Progenitor cell of endocrine pancreas (in vitro differentiated cells): ENCODE results near the gene LITAFD. TPM values are rescaled to one million over a fixed set of nuclear protein-coding genes. Genes with fewer than 3 reads are reported as not detected.

Source experiments
- DNase-seq: peaks from one replicate; pipeline ENCODE4 v3.0.0; 2021; ENCODE audit warnings: low spot score; ENCODE audit not compliant: unreplicated experiment
- H3K27ac Mint-ChIP-seq: 2 replicates; pipeline ENCODE4 v1.8.0; 2021; ENCODE audit warnings: mild to moderate bottlenecking, moderate library complexity, mixed read lengths
- H3K27me3 Mint-ChIP-seq: 2 replicates; pipeline ENCODE4 v1.8.0; 2021; ENCODE audit warnings: mixed read lengths
- H3K36me3 Mint-ChIP-seq: 2 replicates; pipeline ENCODE4 v1.8.0; 2022; ENCODE audit warnings: mixed read lengths; ENCODE audit not compliant: insufficient read depth
- H3K4me1 Mint-ChIP-seq: 2 replicates; pipeline ENCODE4 v1.8.0; 2021; ENCODE audit warnings: low read depth, mixed read lengths
- H3K4me3 Mint-ChIP-seq: 2 replicates; pipeline ENCODE4 v1.8.0; 2021; ENCODE audit warnings: low read depth, mild to moderate bottlenecking, moderate library complexity, mixed read lengths
- H3K9me3 Mint-ChIP-seq: 2 replicates; pipeline ENCODE4 v1.8.0; 2021; ENCODE audit warnings: low read depth, mixed read lengths
- total RNA-seq: library from RNA; stranded (reverse); gene quantifications from 2 replicates; pipeline ENCODE4 v1.2.1, GENCODE V29; 2021
- TF ChIP-seq, protein P1 (sequence below): fragments of 200-600 bp; sonication (generic); IDR thresholded peaks from one replicate; pipeline ENCODE4 v1.5.0; 2021; ENCODE audit warnings: antibody characterized with exemption, mild to moderate bottlenecking; ENCODE audit not compliant: unreplicated experiment

Gene LITAFD
- total RNA-seq, 1 donor from 2014 or later = not detected

DNA sequence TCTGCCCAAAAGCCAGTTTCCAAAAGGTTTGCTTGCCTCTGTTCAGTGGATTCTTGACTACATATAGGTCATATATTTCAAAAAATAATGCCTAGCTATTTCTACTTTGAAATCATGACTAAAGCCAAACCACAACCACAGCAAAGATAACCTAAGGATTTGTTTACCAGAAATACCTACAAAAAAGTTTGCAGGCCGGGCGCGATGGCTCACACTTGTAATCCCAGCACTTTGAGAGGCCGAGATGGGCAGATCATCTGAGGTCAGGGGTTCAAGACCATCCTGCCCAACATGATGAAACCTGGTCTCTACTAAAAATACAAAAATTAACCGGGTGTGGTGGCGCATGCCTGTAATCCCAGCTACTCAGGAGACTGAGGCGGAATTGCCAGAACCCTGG, 28.5 kb upstream of the LITAFD start:
- no peak for DNase-seq
- no peaks in the 10 kb centered on the region for H3K9me3 Mint-ChIP-seq
- H3K36me3 Mint-ChIP-seq = peaks cover 21% of the 10 kb centered on the region
- no peak overlapping the region for H3K4me3 Mint-ChIP-seq
- TF ChIP-seq, protein P1, sequence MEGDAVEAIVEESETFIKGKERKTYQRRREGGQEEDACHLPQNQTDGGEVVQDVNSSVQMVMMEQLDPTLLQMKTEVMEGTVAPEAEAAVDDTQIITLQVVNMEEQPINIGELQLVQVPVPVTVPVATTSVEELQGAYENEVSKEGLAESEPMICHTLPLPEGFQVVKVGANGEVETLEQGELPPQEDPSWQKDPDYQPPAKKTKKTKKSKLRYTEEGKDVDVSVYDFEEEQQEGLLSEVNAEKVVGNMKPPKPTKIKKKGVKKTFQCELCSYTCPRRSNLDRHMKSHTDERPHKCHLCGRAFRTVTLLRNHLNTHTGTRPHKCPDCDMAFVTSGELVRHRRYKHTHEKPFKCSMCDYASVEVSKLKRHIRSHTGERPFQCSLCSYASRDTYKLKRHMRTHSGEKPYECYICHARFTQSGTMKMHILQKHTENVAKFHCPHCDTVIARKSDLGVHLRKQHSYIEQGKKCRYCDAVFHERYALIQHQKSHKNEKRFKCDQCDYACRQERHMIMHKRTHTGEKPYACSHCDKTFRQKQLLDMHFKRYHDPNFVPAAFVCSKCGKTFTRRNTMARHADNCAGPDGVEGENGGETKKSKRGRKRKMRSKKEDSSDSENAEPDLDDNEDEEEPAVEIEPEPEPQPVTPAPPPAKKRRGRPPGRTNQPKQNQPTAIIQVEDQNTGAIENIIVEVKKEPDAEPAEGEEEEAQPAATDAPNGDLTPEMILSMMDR = no peak
- peaks cover 2% of the 10 kb centered on the region for H3K4me1 Mint-ChIP-seq
- no peak overlapping the region for H3K27ac Mint-ChIP-seq
- H3K27me3 Mint-ChIP-seq = no peaks in the 10 kb centered on the region

GRCh38 chr16:8854298-8854948, 27.7 kb upstream of the LITAFD start:
- TF ChIP-seq, protein P1 = no peak
- no peak for DNase-seq
- H3K4me3 Mint-ChIP-seq = no peak overlapping the region

GRCh38 chr16:8855051-8855786, 26.9 kb upstream of the LITAFD start:
- no peaks in the 10 kb centered on the region for H3K27me3 Mint-ChIP-seq
- H3K9me3 Mint-ChIP-seq = no peaks in the 10 kb centered on the region
- H3K4me3 Mint-ChIP-seq = no peak overlapping the region

More at GRCh38 chr16:8854298-8854948, 27.7 kb upstream of the LITAFD start:
- no peak overlapping the region for H3K27ac Mint-ChIP-seq
- no peaks in the 10 kb centered on the region for H3K9me3 Mint-ChIP-seq
- H3K27me3 Mint-ChIP-seq = no peaks in the 10 kb centered on the region
- H3K36me3 Mint-ChIP-seq = peaks cover 19% of the 10 kb centered on the region
- H3K4me1 Mint-ChIP-seq = no peaks in the 10 kb centered on the region

DNA sequence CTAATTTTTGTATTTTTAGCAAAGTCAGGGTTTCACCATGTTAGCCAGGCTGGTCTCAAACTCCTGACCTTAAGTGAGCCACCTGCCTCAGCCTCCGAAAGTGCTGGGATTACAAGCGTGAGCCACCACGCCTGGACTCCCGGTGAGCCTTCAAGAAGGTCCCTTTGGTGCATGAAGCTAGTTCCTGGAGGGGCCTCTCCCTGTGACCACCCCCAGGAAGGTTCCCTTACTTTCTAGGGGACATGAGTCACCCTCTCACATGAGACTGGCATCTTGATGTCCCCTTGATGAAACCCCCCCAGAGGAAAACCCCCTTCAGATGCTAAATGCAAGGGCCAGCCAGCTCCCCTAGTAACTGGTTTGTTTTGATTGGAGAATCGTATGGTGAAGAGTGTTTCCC, 26.2 kb upstream of the LITAFD start:
- Mint-ChIP-seq H3K9me3 (no peaks in the 10 kb centered on the region), H3K36me3 (peaks cover 17% of the 10 kb centered on the region), H3K27me3 (no peaks in the 10 kb centered on the region), H3K4me3 (no peak overlapping the region), H3K4me1 (peaks cover 2% of the 10 kb centered on the region), H3K27ac (no peak overlapping the region)
- DNase-seq = no peak
- TF ChIP-seq, protein P1 = no peak

More at GRCh38 chr16:8855051-8855786, 26.9 kb upstream of the LITAFD start:
- TF ChIP-seq, protein P1 = no peak
- H3K4me1 Mint-ChIP-seq = no peaks in the 10 kb centered on the region
- no peak for DNase-seq
- peak overlapping the region; percentile 33 for H3K27ac Mint-ChIP-seq
- peaks cover 20% of the 10 kb centered on the region for H3K36me3 Mint-ChIP-seq

DNA sequence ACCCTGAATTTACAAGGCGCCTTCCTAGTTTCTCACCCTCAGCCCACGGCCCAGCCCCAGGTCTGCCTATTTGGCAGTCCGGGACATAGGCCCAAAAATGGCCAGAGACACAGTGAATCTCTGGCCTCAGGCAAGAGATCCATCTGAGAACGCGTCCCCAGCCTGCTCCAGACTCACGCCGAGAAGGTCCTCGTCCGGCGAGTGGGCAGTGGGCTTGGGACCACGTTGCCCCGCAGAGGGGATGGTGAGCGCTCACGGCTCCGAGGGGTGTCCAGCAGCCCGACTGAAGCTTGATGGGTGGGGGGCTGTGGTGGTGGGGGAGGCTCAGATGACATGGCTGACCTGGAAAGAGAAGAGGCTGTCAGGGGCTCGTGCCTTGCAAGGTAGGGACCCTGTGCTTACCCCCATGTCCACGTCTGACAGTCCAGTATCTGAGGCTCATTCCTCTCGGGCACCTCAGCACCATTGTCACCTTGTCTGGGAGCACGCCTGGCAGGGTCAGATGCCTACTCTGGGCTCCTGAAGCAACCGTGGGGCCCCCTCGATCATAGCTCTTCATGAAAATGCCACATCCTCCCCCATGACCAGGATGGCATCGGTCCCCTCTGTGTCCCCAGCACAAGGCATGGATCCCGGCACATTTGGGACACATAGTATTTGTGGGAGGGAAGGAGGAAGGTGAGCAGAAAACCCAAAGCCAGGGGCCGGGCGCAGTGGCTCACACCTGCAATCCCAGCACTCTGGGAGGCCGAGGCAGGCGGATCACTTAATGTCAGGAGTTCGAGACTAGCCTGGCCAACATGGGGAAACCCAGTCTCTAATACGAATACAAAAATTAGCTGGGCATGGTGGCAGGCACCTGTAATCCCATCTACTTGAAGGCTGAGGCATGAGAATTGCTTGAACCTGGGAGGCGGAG, 22.9 kb upstream of the LITAFD start:
- Mint-ChIP-seq H3K27ac (peak overlapping the region; percentile 52), H3K4me3 (no peak overlapping the region), H3K9me3 (no peaks in the 10 kb centered on the region), H3K27me3 (no peaks in the 10 kb centered on the region), H3K4me1 (peaks cover 24% of the 10 kb centered on the region), H3K36me3 (peaks cover 10% of the 10 kb centered on the region)
- no peak for DNase-seq
- TF ChIP-seq, protein P1 = no peak
